Panc1 (cell line): Measurements from ENCODE around the gene MSANTD2. TPM values are rescaled to one million over a fixed set of nuclear protein-coding genes. Genes with fewer than 3 reads are reported as not detected.

Experiments used
- ATAC-seq: fragments of 200-7000 bp; cut with Tn5 transposase; 2 replicates; pipeline ENCODE4 v1.9.1; 2020; ENCODE audit warnings: mild to moderate bottlenecking, moderate library complexity
- BruUV-seq: library from RNA; stranded (reverse); fragments of 400-500 nt; replicated peaks from 2 replicates; lab custom pipeline; 2021; lab: Mats Ljungman, UMichigan
- CTCF ChIA-PET: fragments of 300-600 bp; sonication (Branson Sonifier 250); formaldehyde crosslinking; loops from one replicate; lab custom pipeline; 2022; ENCODE audit warnings: antibody characterized with exemption; lab: Charles Lee
- POLR2A ChIA-PET: fragments of 300-600 bp; sonication (Branson Sonifier 250); formaldehyde crosslinking; loops from one replicate; lab custom pipeline; 2022; ENCODE audit warnings: antibody characterized with exemption; lab: Charles Lee
- DNase-seq: peaks from one replicate; pipeline ENCODE4 v3.0.0-alpha.2; 2010; ENCODE audit warnings: low read depth, low spot score
- H3K27ac ChIP-seq: 2 replicates; pipeline ENCODE4 v1.5.1; 2011; ENCODE audit warnings: mild to moderate bottlenecking, low read length, inconsistent platforms
- H3K27me3 ChIP-seq: fragments of 200-500 bp; sonication (Bioruptor generic); 2 replicates; pipeline ENCODE4 v1.6.0; 2014; ENCODE audit warnings: low read length, inconsistent platforms; ENCODE audit not compliant: control insufficient read depth, insufficient read depth
- H3K36me3 ChIP-seq: fragments of 200-500 bp; sonication (Bioruptor generic); 2 replicates; pipeline ENCODE4 v1.5.1; 2014; ENCODE audit warnings: inconsistent platforms, mild to moderate bottlenecking, low read length, moderate library complexity; ENCODE audit not compliant: control insufficient read depth, insufficient read depth
- H3K4me1 ChIP-seq: 2 replicates; pipeline ENCODE4 v1.5.1; 2011; ENCODE audit warnings: inconsistent platforms, mild to moderate bottlenecking, low read length, moderate library complexity; ENCODE audit not compliant: control insufficient read depth, insufficient read depth
- H3K4me3 ChIP-seq, 2 experiments: 2 replicates each; pipeline ENCODE4 v1.5.1; 2011 to 2012; ENCODE audit warnings: low read depth in 2 of 2, low read length in 2 of 2, mild to moderate bottlenecking in 2 of 2, inconsistent platforms in 1 of 2, moderate library complexity in 1 of 2
- H3K9me3 ChIP-seq: fragments of 200-500 bp; sonication (Bioruptor generic); 2 replicates; pipeline ENCODE4 v1.5.1; 2014; ENCODE audit warnings: low read depth, mild to moderate bottlenecking, inconsistent platforms, low read length, moderate library complexity; ENCODE audit not compliant: control insufficient read depth, insufficient read depth
- POLR2AphosphoS5 ChIP-seq: IDR thresholded peaks from 2 replicates; pipeline ENCODE4 v1.6.1; 2012; ENCODE audit warnings: mild to moderate bottlenecking, low read depth, low read length, moderate library complexity
- SIN3A ChIP-seq: IDR thresholded peaks from 2 replicates; pipeline ENCODE4 v1.6.1; 2012; ENCODE audit warnings: low read depth, mild to moderate bottlenecking, low read length, moderate library complexity, borderline replicate concordance; ENCODE audit not compliant: insufficient read depth
- TCF7L2 ChIP-seq: IDR thresholded peaks from 2 replicates; pipeline ENCODE4 v1.6.1; 2011; ENCODE audit warnings: mild to moderate bottlenecking, low read depth, low read length, inconsistent platforms
- in situ Hi-C: cut with HindIII; loops from 2 replicates; pipeline ENCODE4 v1.10.0; 2016; ENCODE audit warnings: low sequenced_read_pairs, low pct_unique_long_range_greater_than_20kb
- intact Hi-C: fragments of 100-400 bp; cut with micrococcal nuclease; formaldehyde crosslinking; loops from one replicate; pipeline ENCODE4 v1.10.0; 2022; ENCODE audit not compliant: unreplicated experiment
- total RNA-seq: library from RNA; stranded (reverse); gene quantifications from one replicate; pipeline ENCODE4 v1.2.1, GENCODE V29; 2021; ENCODE audit not compliant: unreplicated experiment
- TF ChIP-seq, protein P1 (sequence below), 2 experiments: IDR thresholded peaks; 2 replicates each; pipeline ENCODE4 v1.6.1; 2011 to 2012; ENCODE audit warnings: low read depth in 2 of 2, control low read depth in 1 of 2, low read length in 1 of 2, mild to moderate bottlenecking in 1 of 2, moderate library complexity in 1 of 2; ENCODE audit not compliant: insufficient read depth in 1 of 2
- TF ChIP-seq, protein P2 (sequence below): fragments of 450-650 bp; IDR thresholded peaks from 2 replicates; pipeline ENCODE4 v1.5.1; 2017; ENCODE audit warnings: mild to moderate bottlenecking

The MSANTD2 gene
- total RNA-seq, 1 experiment from 2014 or later = 20.5 TPM

DNA sequence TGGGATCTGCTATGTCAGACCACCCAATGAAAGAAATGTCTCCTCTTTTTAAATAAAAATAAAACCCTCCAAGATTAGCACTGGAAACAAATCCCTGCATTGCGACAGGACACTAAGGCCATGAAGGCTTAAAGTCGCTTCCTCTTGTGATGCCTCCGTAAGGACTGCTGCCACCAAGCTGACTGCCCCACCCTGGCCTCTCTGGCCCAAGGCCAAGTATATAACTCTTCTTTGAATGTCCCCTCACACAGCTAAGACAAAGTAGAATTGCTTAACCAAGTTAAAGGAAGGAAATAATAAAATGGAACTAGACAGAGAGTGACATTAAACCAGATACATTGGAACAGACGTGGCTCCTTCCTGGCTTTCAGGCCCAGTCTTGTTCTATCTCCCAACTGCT lies 68.0 kb downstream of the MSANTD2 start:
- Histone ChIP-seq H3K36me3 (no peaks in the 10 kb centered on the region), H3K4me1 (no peaks in the 10 kb centered on the region), H3K9me3 (no peaks in the 10 kb centered on the region), H3K27me3 (peaks cover 10% of the 10 kb centered on the region), H3K4me3 (no peak overlapping the region), H3K27ac (no peak overlapping the region)
- intact Hi-C loops (no loop called here), in situ Hi-C loops (no loop called here)
- DNase-seq (no peak), ATAC-seq (no peak)
- POLR2A ChIA-PET = no interaction called here
- TF ChIP-seq POLR2AphosphoS5 = no peak
- TF ChIP-seq, protein P1, sequence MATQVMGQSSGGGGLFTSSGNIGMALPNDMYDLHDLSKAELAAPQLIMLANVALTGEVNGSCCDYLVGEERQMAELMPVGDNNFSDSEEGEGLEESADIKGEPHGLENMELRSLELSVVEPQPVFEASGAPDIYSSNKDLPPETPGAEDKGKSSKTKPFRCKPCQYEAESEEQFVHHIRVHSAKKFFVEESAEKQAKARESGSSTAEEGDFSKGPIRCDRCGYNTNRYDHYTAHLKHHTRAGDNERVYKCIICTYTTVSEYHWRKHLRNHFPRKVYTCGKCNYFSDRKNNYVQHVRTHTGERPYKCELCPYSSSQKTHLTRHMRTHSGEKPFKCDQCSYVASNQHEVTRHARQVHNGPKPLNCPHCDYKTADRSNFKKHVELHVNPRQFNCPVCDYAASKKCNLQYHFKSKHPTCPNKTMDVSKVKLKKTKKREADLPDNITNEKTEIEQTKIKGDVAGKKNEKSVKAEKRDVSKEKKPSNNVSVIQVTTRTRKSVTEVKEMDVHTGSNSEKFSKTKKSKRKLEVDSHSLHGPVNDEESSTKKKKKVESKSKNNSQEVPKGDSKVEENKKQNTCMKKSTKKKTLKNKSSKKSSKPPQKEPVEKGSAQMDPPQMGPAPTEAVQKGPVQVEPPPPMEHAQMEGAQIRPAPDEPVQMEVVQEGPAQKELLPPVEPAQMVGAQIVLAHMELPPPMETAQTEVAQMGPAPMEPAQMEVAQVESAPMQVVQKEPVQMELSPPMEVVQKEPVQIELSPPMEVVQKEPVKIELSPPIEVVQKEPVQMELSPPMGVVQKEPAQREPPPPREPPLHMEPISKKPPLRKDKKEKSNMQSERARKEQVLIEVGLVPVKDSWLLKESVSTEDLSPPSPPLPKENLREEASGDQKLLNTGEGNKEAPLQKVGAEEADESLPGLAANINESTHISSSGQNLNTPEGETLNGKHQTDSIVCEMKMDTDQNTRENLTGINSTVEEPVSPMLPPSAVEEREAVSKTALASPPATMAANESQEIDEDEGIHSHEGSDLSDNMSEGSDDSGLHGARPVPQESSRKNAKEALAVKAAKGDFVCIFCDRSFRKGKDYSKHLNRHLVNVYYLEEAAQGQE (IDR thresholded peaks at IDR 0.05; ENCODE audit: insufficient read depth in 1 of 2, low read depth in 2 of 2, low read length in 1 of 2) = no peak
- no peak for TF ChIP-seq TCF7L2
- TF ChIP-seq, protein P2, sequence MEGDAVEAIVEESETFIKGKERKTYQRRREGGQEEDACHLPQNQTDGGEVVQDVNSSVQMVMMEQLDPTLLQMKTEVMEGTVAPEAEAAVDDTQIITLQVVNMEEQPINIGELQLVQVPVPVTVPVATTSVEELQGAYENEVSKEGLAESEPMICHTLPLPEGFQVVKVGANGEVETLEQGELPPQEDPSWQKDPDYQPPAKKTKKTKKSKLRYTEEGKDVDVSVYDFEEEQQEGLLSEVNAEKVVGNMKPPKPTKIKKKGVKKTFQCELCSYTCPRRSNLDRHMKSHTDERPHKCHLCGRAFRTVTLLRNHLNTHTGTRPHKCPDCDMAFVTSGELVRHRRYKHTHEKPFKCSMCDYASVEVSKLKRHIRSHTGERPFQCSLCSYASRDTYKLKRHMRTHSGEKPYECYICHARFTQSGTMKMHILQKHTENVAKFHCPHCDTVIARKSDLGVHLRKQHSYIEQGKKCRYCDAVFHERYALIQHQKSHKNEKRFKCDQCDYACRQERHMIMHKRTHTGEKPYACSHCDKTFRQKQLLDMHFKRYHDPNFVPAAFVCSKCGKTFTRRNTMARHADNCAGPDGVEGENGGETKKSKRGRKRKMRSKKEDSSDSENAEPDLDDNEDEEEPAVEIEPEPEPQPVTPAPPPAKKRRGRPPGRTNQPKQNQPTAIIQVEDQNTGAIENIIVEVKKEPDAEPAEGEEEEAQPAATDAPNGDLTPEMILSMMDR = no peak
- no peak for TF ChIP-seq SIN3A
- BruUV-seq = no TSS peak
- CTCF ChIA-PET = no interaction called here

DNA sequence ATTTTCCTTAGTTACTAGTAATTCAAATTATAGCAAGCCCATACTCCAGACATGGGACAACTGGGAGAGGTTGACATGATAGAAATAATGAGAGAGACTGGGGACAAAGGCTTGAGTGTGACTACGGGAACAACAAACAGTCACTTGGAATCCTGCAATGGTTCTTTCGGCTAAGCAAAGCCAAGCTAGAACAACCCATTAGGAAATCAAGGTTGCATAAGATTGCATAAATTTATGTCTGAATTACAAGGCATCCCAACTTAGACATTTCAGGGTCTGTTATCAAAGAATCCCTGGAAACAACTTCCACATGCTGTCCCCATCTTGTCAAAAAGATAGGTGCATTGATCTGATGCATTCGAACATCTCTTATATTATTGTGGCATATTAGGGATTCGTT lies 70.6 kb downstream of the MSANTD2 start:
- BruUV-seq = no TSS peak
- CTCF ChIA-PET = no interaction called here

More for the DNA sequence above, 70.6 kb downstream of the MSANTD2 start:
- H3K27ac ChIP-seq = no peak overlapping the region
- no peaks in the 10 kb centered on the region for H3K4me1 ChIP-seq
- no peak overlapping the region for H3K4me3 ChIP-seq
- ATAC-seq (no peak), DNase-seq (no peak)
- in situ Hi-C loops (no loop called here), intact Hi-C loops (no loop called here)
- TF ChIP-seq, protein P2 = no peak
- TF ChIP-seq, protein P1 (IDR thresholded peaks at IDR 0.05; ENCODE audit: insufficient read depth in 1 of 2, low read depth in 2 of 2, low read length in 1 of 2) = no peak
- TF ChIP-seq SIN3A = no peak
- TF ChIP-seq TCF7L2 = no peak
- no peak for TF ChIP-seq POLR2AphosphoS5
- no peaks in the 10 kb centered on the region for H3K9me3 ChIP-seq
- H3K36me3 ChIP-seq = no peaks in the 10 kb centered on the region
- H3K27me3 ChIP-seq = peaks cover 9% of the 10 kb centered on the region
- POLR2A ChIA-PET = no interaction called here
